22Rv1 (cell line): ENCODE measurements around the gene CST7.

Experiments used
- H3K27ac ChIP-seq: fragments of 450-650 bp; 2 replicates; pipeline ENCODE4 v1.5.1; 2017
- CTCF ChIP-seq: fragments of 450-650 bp; IDR thresholded peaks from 2 replicates; pipeline ENCODE4 v1.5.1; 2017; ENCODE audit warnings: mild to moderate bottlenecking
- ZFX ChIP-seq: fragments of 450-650 bp; IDR thresholded peaks from 2 replicates; pipeline ENCODE4 v1.6.1; 2017; ENCODE audit warnings: antibody characterized with exemption, borderline replicate concordance

The CST7 gene

GRCh38 chr20:25006431-25007167, 57.5 kb downstream of the CST7 start:
- no peak overlapping the region for H3K27ac ChIP-seq
- TF ChIP-seq CTCF (no peak), ZFX (no peak)

- no peak for TF ChIP-seq CTCF
- TF ChIP-seq ZFX: no peak
Observed at GRCh38 chr20:25007491-25008305, 58.6 kb downstream of the CST7 start.

GRCh38 chr20:25008388-25009217, 59.5 kb downstream of the CST7 start:
- no peak overlapping the region for H3K27ac ChIP-seq
- TF ChIP-seq ZFX (no peak), CTCF (no peak)

More at GRCh38 chr20:25007491-25008305, 58.6 kb downstream of the CST7 start:
- H3K27ac ChIP-seq: no peak overlapping the region
